ENCODE measurements around the gene STUB1.

DNA sequence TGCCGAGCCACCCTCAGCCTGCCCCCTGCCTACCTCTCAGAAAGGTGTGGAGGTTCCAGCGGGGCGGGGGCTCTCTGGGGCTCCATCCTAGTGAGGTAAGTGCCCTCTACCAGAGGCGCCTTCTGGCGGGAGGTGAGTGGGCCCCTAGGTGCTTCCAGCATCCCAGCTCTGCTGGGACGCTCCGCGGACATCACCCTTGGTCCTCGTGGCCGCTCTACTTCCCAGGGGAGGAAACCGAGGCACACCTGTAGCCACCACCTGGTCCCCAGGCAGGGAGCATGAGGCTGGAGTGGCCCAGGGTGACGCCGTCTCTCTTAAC is 37.2 kb upstream of the STUB1 start:
- TF ChIP-seq, protein P1, sequence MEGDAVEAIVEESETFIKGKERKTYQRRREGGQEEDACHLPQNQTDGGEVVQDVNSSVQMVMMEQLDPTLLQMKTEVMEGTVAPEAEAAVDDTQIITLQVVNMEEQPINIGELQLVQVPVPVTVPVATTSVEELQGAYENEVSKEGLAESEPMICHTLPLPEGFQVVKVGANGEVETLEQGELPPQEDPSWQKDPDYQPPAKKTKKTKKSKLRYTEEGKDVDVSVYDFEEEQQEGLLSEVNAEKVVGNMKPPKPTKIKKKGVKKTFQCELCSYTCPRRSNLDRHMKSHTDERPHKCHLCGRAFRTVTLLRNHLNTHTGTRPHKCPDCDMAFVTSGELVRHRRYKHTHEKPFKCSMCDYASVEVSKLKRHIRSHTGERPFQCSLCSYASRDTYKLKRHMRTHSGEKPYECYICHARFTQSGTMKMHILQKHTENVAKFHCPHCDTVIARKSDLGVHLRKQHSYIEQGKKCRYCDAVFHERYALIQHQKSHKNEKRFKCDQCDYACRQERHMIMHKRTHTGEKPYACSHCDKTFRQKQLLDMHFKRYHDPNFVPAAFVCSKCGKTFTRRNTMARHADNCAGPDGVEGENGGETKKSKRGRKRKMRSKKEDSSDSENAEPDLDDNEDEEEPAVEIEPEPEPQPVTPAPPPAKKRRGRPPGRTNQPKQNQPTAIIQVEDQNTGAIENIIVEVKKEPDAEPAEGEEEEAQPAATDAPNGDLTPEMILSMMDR (IDR thresholded peaks at IDR 0.05; ENCODE audit: borderline replicate concordance, extremely low read depth, low read length, poor library complexity, severe bottlenecking), result no peak
- TF ChIP-seq EZH2 (IDR thresholded peaks at IDR 0.05; ENCODE audit: borderline replicate concordance, low read depth, low read length, severe bottlenecking), result no peak

All from DND-41 (cell line).